HG02588 (cell line): Measurements from ENCODE around the gene PNLDC1.
"Not testable (repeated sequence)": the region's sequence is repeated elsewhere in the genome, so short reads cannot be mapped to it uniquely, and the experiment has no call there.

ENCODE experiments used
- ATAC-seq: cut with Tn5 transposase; IDR thresholded peaks from one replicate; pipeline ENCODE4 v1.9.1; 2021; ENCODE audit warnings: mild to moderate bottlenecking, moderate library complexity; ENCODE audit not compliant: unreplicated experiment

PNLDC1 gene

GRCh38 chr6:159842035-159842434, 42.0 kb downstream of the PNLDC1 start:
- ATAC-seq: no peak

GRCh38 chr6:159844737-159845645, 44.9 kb downstream of the PNLDC1 start:
- ATAC-seq: no peak

- ATAC-seq: not testable (repeated sequence)
Measured at GRCh38 chr6:159848552-159848951, 48.5 kb downstream of the PNLDC1 start.

- not testable (repeated sequence) for ATAC-seq
Measured at GRCh38 chr6:159849851-159850250, 49.8 kb downstream of the PNLDC1 start.

GRCh38 chr6:159852877-159853276, 52.8 kb downstream of the PNLDC1 start:
- ATAC-seq: no peak

GRCh38 chr6:159853754-159854153, 53.7 kb downstream of the PNLDC1 start:
- ATAC-seq: no peak

- no peak for ATAC-seq
Measured at GRCh38 chr6:159854959-159855358, 54.9 kb downstream of the PNLDC1 start.

GRCh38 chr6:159858259-159858658, 58.2 kb downstream of the PNLDC1 start:
- ATAC-seq: no peak

GRCh38 chr6:159860482-159860881, 60.4 kb downstream of the PNLDC1 start:
- ATAC-seq: no peak

- ATAC-seq: no peak
Measured at GRCh38 chr6:159862103-159862502, 62.0 kb downstream of the PNLDC1 start.

- not testable (repeated sequence) for ATAC-seq
Measured at GRCh38 chr6:159863341-159863740, 63.3 kb downstream of the PNLDC1 start.

- no peak for ATAC-seq
Measured at GRCh38 chr6:159865226-159865920, 65.3 kb downstream of the PNLDC1 start.

- no peak for ATAC-seq
Measured at GRCh38 chr6:159866286-159867247, 66.5 kb downstream of the PNLDC1 start.
